Adrenal gland (tissue), 12 donors: Measurements from ENCODE around the gene MAPKBP1. TPM values are rescaled to one million over a fixed set of nuclear protein-coding genes. Genes with fewer than 3 reads are reported as not detected.

Experiments
- DNase-seq, 7 donors: peaks; one replicate each; pipeline ENCODE4 v3.0.0-alpha.2; 2019 to 2020
- H3K27ac ChIP-seq, 5 donors: fragments of 200-600 bp; sonication (generic) in 4 of 5; 1 replicate in 3 of 5; 2 replicates in 2 of 5; pipeline versions ENCODE4 v1.5.1 to v1.8.0; 2016 to 2020; ENCODE audit warnings: mild to moderate bottlenecking in 1 of 5
- H3K27me3 ChIP-seq: fragments of 200-600 bp; 2 replicates; pipeline ENCODE4 v1.8.0; 2021
- H3K36me3 ChIP-seq, 2 donors: fragments of 200-600 bp; replicated peaks in 1 of 2; 1 replicate in 1 of 2; 2 replicates in 1 of 2; pipeline versions ENCODE4 v1.5.1 to v1.8.0; 2018 to 2022
- H3K4me1 ChIP-seq, 2 donors: fragments of 200-600 bp; replicated peaks in 1 of 2; 1 replicate in 1 of 2; 2 replicates in 1 of 2; pipeline versions ENCODE4 v1.5.1 to v1.8.0; 2018 to 2021
- H3K4me3 ChIP-seq, 4 donors: fragments of 200-600 bp; sonication (generic) in 3 of 4; one replicate each; pipeline ENCODE4 v1.5.1; 2016 to 2018
- H3K9me3 ChIP-seq, 3 donors: fragments of 200-600 bp; sonication (generic) in 1 of 3; replicated peaks in 1 of 3; 1 replicate in 2 of 3; 2 replicates in 1 of 3; pipeline versions ENCODE4 v1.5.1 to v1.8.0; 2016 to 2021
- CTCF ChIP-seq, 6 experiments: fragments of 450-650 bp in 4 of 6; fragments of 200-600 bp in 2 of 6; sonication (generic) in 1 of 6; IDR thresholded peaks; 1 replicate in 5 of 6; 2 replicates in 1 of 6; pipeline versions ENCODE4 v1.5.1 to v1.8.0; 2016 to 2021; ENCODE audit warnings: antibody characterized with exemption in 6 of 6, mild to moderate bottlenecking in 2 of 6, moderate library complexity in 1 of 6
- POLR2A ChIP-seq, 2 donors: fragments of 450-650 bp; IDR thresholded peaks; one replicate each; pipeline ENCODE4 v1.6.1; 2017; ENCODE audit warnings: antibody characterized with exemption in 2 of 2, mild to moderate bottlenecking in 2 of 2, moderate library complexity in 1 of 2
- WGBS, 4 donors: extraction: QIAGEN DNeasy Blood & Tissue Kit in 2 of 4; methylation state at CpG; one replicate each; pipeline versions ENCODE4 v1.1.5 to v1.1.7; 2013 to 2017; 5-methylcytosine and 5-hydroxymethylcytosine counted together
- intact Hi-C, 2 donors: fragments of 100-400 bp; cut with DNase I; formaldehyde crosslinking; loops; one replicate each; pipeline versions ENCODE4 v1.14.1 to v1.15.0; 2022 to 2023
- polyA plus RNA-seq, 3 donors: library from polyadenylated mRNA; stranded (reverse); fragments of 200-250 nt in 2 of 3; fragments of 350-450 nt in 1 of 3; fragmentation: Illumina TruSeq in 1 of 3; extraction: RNeasy Lipid Tissue Mini Kit (QIAGEN cat#74804) in 1 of 3; gene quantifications; one replicate each; pipeline ENCODE4 v1.2.3, GENCODE V29; 2013 to 2014
- total RNA-seq, 9 donors: library from RNA; depleted of rRNA in 4 of 9; stranded (reverse); fragments of >200 nt in 4 of 9; fragments of 120-200 nt in 1 of 9; fragmentation: NEBNext Ultra II Directional in 1 of 9; extraction: Animal tissue kit (Norgen Biotek cat#: 25700) in 1 of 9; gene quantifications; one replicate each; pipeline versions ENCODE4 v1.1.0 to v1.2.4, GENCODE V29; 2013 to 2023
- donor health status: healthy with polysubstance abuse.
- donor health status: Bipolar disorder and iron deficiency.
- donor health status: DM: yes; HTN: yes; CAD: no.
- donor health status: DM: no; HTN: no; CAD: no.
- donor health status: DM: no; HTN: no; CAD: no.
- donor health status: DM: yes; HTN: yes; CAD: no.

The MAPKBP1 gene
- total and polyA plus RNA-seq, 12 donors = 10.1 to 60.7 (median 22.8) TPM

GRCh38 chr15:41848631-41849030 is 74.3 kb downstream of the MAPKBP1 start:
- H3K9me3 ChIP-seq = no peaks in the 10 kb centered on the region
- WGBS, 4 donors = 60 to 96% (median 81%) methylated on average over 1 to 10 of the region's 10 CpGs
- H3K36me3 ChIP-seq = peaks cover 0 to 26% of the 10 kb centered on the region in 2 donors
- no peaks in the 10 kb centered on the region for H3K4me1 ChIP-seq
- TF ChIP-seq POLR2A (IDR thresholded peaks at IDR 0.05) (no peak), CTCF (IDR thresholded peaks at IDR 0.05) (no peak)
- intact Hi-C loops = no loop called here
- no peak for DNase-seq
- no peak overlapping the region for H3K4me3 ChIP-seq
- H3K27ac ChIP-seq = no peak overlapping the region
- no peaks in the 10 kb centered on the region for H3K27me3 ChIP-seq

GRCh38 chr15:41849204-41849603 is 74.9 kb downstream of the MAPKBP1 start:
- 72 to 81% (median 78%) methylated on average over 6 of the region's 6 CpGs for WGBS, 4 donors
- no peaks in the 10 kb centered on the region for H3K27me3 ChIP-seq
- intact Hi-C loops = no loop called here
- TF ChIP-seq POLR2A (IDR thresholded peaks at IDR 0.05) (no peak), CTCF (IDR thresholded peaks at IDR 0.05) (no peak)
- no peaks in the 10 kb centered on the region for H3K9me3 ChIP-seq
- H3K4me1 ChIP-seq = no peaks in the 10 kb centered on the region
- H3K36me3 ChIP-seq = peaks cover 0 to 26% of the 10 kb centered on the region in 2 donors
- no peak for DNase-seq
- no peak overlapping the region for H3K4me3 ChIP-seq
- no peak overlapping the region for H3K27ac ChIP-seq

GRCh38 chr15:41849861-41850260 is 75.6 kb downstream of the MAPKBP1 start:
- WGBS, 4 donors = 65 to 75% (median 70%) methylated on average over 4 to 8 of the region's 8 CpGs
- peak in 1 of 7 donors; percentile 54 for DNase-seq
- Histone ChIP-seq H3K4me1 (no peaks in the 10 kb centered on the region), H3K9me3 (no peaks in the 10 kb centered on the region), H3K27me3 (no peaks in the 10 kb centered on the region), H3K4me3 (no peak overlapping the region), H3K27ac (no peak overlapping the region), H3K36me3 (peaks cover 0 to 26% of the 10 kb centered on the region in 2 donors)
- TF ChIP-seq CTCF (IDR thresholded peaks at IDR 0.05) = no peak
- TF ChIP-seq POLR2A (IDR thresholded peaks at IDR 0.05) = no peak
- intact Hi-C loops = no loop called here

- Histone ChIP-seq H3K9me3 (no peaks in the 10 kb centered on the region), H3K4me1 (no peaks in the 10 kb centered on the region), H3K27me3 (no peaks in the 10 kb centered on the region), H3K36me3 (peaks cover 0 to 25% of the 10 kb centered on the region in 2 donors), H3K4me3 (no peak overlapping the region), H3K27ac (no peak overlapping the region)
- WGBS, 4 donors = 57 to 87% (median 68%) methylated on average over 5 to 16 of the region's 16 CpGs
- intact Hi-C loops = no loop called here
- DNase-seq = no peak
- TF ChIP-seq POLR2A (IDR thresholded peaks at IDR 0.05) (no peak), CTCF (IDR thresholded peaks at IDR 0.05) (no peak)
Observed at GRCh38 chr15:41850482-41851166, 76.3 kb downstream of the MAPKBP1 start.
